GM23338 (cell line): Measurements from ENCODE around the gene KCNQ1OT1. TPM values are rescaled to one million over a fixed set of nuclear protein-coding genes. Genes with fewer than 3 reads are reported as not detected.

Experiments
- ATAC-seq: fragments of 200-7000 bp; cut with Tn5 transposase; 3 replicates; pipeline ENCODE4 v1.9.1; 2020
- DNase-seq: peaks from one replicate; pipeline ENCODE4 v3.0.0-alpha.2; 2015; ENCODE audit warnings: low spot score
- H2AFZ ChIP-seq: fragments of 200-600 bp; sonication (generic); 2 replicates; pipeline ENCODE4 v1.8.0; 2016; ENCODE audit warnings: antibody characterized with exemption, mild to moderate bottlenecking, moderate library complexity
- H3F3A ChIP-seq: fragments of 200-600 bp; sonication (generic); replicated peaks from 2 replicates; pipeline ENCODE4 v1.8.0; 2017; ENCODE audit warnings: antibody characterized with exemption, mixed run types, low read depth
- H3K27ac ChIP-seq: fragments of 200-600 bp; sonication (generic); 2 replicates; pipeline ENCODE4 v1.6.1; 2016; ENCODE audit warnings: low read depth
- H3K27me3 ChIP-seq: fragments of 200-600 bp; sonication (generic); 2 replicates; pipeline ENCODE4 v1.8.0; 2016; ENCODE audit warnings: mild to moderate bottlenecking, mixed run types, moderate library complexity; ENCODE audit not compliant: insufficient read depth
- H3K36me3 ChIP-seq: fragments of 200-600 bp; sonication (generic); 2 replicates; pipeline ENCODE4 v1.8.0; 2016; ENCODE audit warnings: mild to moderate bottlenecking; ENCODE audit not compliant: insufficient read depth
- H3K4me1 ChIP-seq: fragments of 200-600 bp; sonication (generic); 2 replicates; pipeline ENCODE4 v1.8.0; 2016; ENCODE audit warnings: mild to moderate bottlenecking, moderate library complexity; ENCODE audit not compliant: insufficient read depth
- H3K4me2 ChIP-seq: fragments of 200-600 bp; sonication (generic); 2 replicates; pipeline ENCODE4 v1.7.1; 2017; ENCODE audit warnings: mixed run types
- H3K4me3 ChIP-seq: fragments of 200-600 bp; sonication (generic); 2 replicates; pipeline ENCODE4 v1.6.1; 2016; ENCODE audit warnings: mixed run types
- H3K79me2 ChIP-seq: fragments of 200-600 bp; sonication (generic); replicated peaks from 2 replicates; pipeline ENCODE4 v1.8.0; 2017; ENCODE audit warnings: mild to moderate bottlenecking; ENCODE audit not compliant: insufficient read depth
- H3K9me2 ChIP-seq: fragments of 200-600 bp; sonication (generic); 2 replicates; pipeline ENCODE4 v1.8.0; 2017; ENCODE audit not compliant: insufficient read depth
- H4K20me1 ChIP-seq: fragments of 200-600 bp; sonication (generic); replicated peaks from 2 replicates; pipeline ENCODE4 v1.8.0; 2017; ENCODE audit warnings: mild to moderate bottlenecking; ENCODE audit not compliant: insufficient read depth
- H3K27ac Mint-ChIP-seq: 2 replicates; pipeline ENCODE4 v1.8.0; 2020; ENCODE audit warnings: inconsistent platforms, mild to moderate bottlenecking, moderate library complexity, mixed read lengths
- H3K27me3 Mint-ChIP-seq: 3 replicates; pipeline ENCODE4 v1.8.0; 2022; ENCODE audit warnings: low read depth, mild to moderate bottlenecking, moderate library complexity, mixed read lengths, inconsistent platforms; ENCODE audit not compliant: insufficient read depth, poor library complexity
- H3K36me3 Mint-ChIP-seq: 3 replicates; pipeline ENCODE4 v1.8.0; 2021; ENCODE audit warnings: low read depth, mild to moderate bottlenecking, inconsistent platforms, moderate library complexity, mixed read lengths
- H3K4me1 Mint-ChIP-seq: 3 replicates; pipeline ENCODE4 v1.8.0; 2020; ENCODE audit warnings: mild to moderate bottlenecking, inconsistent platforms, mixed read lengths
- H3K4me3 Mint-ChIP-seq: 3 replicates; pipeline ENCODE4 v1.8.0; 2021; ENCODE audit warnings: moderate library complexity, mild to moderate bottlenecking, inconsistent platforms, mixed read lengths
- H3K9me3 Mint-ChIP-seq: 3 replicates; pipeline ENCODE4 v1.8.0; 2020; ENCODE audit warnings: moderate library complexity, mild to moderate bottlenecking, inconsistent platforms, mixed read lengths
- CREB1 ChIP-seq: fragments of 250-450 bp; sonication (Bioruptor Pico); IDR thresholded peaks from 2 replicates; pipeline ENCODE4 v1.5.0; 2020; ENCODE audit warnings: low read depth, mild to moderate bottlenecking, moderate library complexity
- EZH2 ChIP-seq: fragments of 200-600 bp; sonication (generic); IDR thresholded peaks from one replicate; pipeline ENCODE4 v1.8.0; 2017; ENCODE audit warnings: antibody characterized with exemption, mild to moderate bottlenecking, low read depth; ENCODE audit not compliant: unreplicated experiment
- EZH2phosphoT487 ChIP-seq: fragments of 200-600 bp; sonication (generic); IDR thresholded peaks from one replicate; pipeline ENCODE4 v1.8.1; 2018; ENCODE audit warnings: antibody characterized with exemption; ENCODE audit not compliant: unreplicated experiment
- JUNB ChIP-seq: IDR thresholded peaks from one replicate; pipeline ENCODE4 v1.6.1; 2016; ENCODE audit warnings: antibody characterized with exemption; ENCODE audit not compliant: unreplicated experiment
- NANOG ChIP-seq: IDR thresholded peaks from 2 replicates; pipeline ENCODE4 v1.6.1; 2016; ENCODE audit warnings: antibody characterized with exemption, borderline replicate concordance
- POLR2AphosphoS5 ChIP-seq: IDR thresholded peaks from 2 replicates; pipeline ENCODE4 v1.6.1; 2016; ENCODE audit warnings: antibody characterized with exemption, low read depth
- STAT1 ChIP-seq: IDR thresholded peaks from one replicate; pipeline ENCODE4 v1.6.1; 2016; ENCODE audit warnings: antibody characterized with exemption; ENCODE audit not compliant: unreplicated experiment
- ZNF114 ChIP-seq: fragments of 250-450 bp; sonication (Bioruptor Pico); IDR thresholded peaks from 2 replicates; pipeline ENCODE4 v1.5.0; 2020; ENCODE audit warnings: mild to moderate bottlenecking, moderate library complexity
- ZNF331 ChIP-seq: fragments of 250-450 bp; sonication (Bioruptor Pico); IDR thresholded peaks from 2 replicates; pipeline ENCODE4 v1.5.0; 2020; ENCODE audit warnings: low read depth, mild to moderate bottlenecking, moderate library complexity
- polyA plus RNA-seq: library from polyadenylated mRNA; unstranded; fragments of >200 nt; fragmentation: Nextera tagmentation; extraction: Ambion mirVana; gene quantifications from 2 replicates; pipeline ENCODE4 v1.2.1, GENCODE V29; 2016
- total RNA-seq: library from RNA; depleted of rRNA; stranded (reverse); fragments of >200 nt; shearing (Covaris generic); gene quantifications from 2 replicates; pipeline ENCODE4 v1.2.3, GENCODE V29; 2014
- TF ChIP-seq, protein P1 (sequence below), 2 experiments: fragments of 200-600 bp in 1 of 2; sonication (generic) in 1 of 2; conservative IDR thresholded peaks; 2 replicates each; pipeline versions ENCODE4 v1.5.1 to v1.6.1; 2016 to 2017; ENCODE audit warnings: antibody characterized with exemption in 2 of 2, low read depth in 2 of 2, mild to moderate bottlenecking in 2 of 2, moderate library complexity in 1 of 2
- TF ChIP-seq, protein P2 (sequence below): IDR thresholded peaks from one replicate; pipeline ENCODE4 v1.6.1; 2018; ENCODE audit warnings: antibody characterized with exemption; ENCODE audit not compliant: unreplicated experiment
- TF ChIP-seq, protein P3 (sequence below): IDR thresholded peaks from 2 replicates; pipeline ENCODE4 v1.6.1; 2016; ENCODE audit warnings: antibody characterized with exemption
- TF ChIP-seq, protein P4 (sequence below): fragments of 250-450 bp; sonication (Bioruptor Pico); IDR thresholded peaks from 2 replicates; pipeline ENCODE4 v1.5.0; 2020; ENCODE audit warnings: mild to moderate bottlenecking, moderate library complexity

The KCNQ1OT1 gene
- total and polyA plus RNA-seq, 2 experiments from 2014 or later, result 1.5 to 4.2 TPM

DNA sequence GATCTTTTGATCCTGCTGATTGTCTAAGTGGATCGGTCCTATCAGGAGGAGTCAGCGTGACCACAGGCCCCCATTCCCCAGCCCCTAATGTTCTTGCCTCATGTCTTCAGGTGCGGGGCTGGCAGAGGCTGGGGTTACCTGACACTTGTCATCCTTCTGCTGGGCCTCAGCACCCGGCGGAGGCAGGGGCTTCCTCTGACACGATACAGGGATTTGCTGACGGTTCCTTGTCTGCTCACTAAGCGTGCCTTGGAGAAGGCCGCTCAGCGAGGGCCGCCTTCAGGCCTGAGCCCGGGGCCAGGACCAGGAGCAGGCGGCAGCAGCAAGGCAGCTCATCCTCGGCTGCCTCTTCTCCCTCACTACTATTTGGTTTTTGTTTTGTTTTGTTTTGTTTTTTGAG lies 45.7 kb upstream of the KCNQ1OT1 start:
- no peaks in the 10 kb centered on the region for H3K79me2 ChIP-seq

More for the DNA sequence above, 45.7 kb upstream of the KCNQ1OT1 start:
- Mint-ChIP-seq H3K36me3 (no peaks in the 10 kb centered on the region), H3K4me3 (no peak overlapping the region), H3K27me3 (peaks cover 41% of the 10 kb centered on the region), H3K9me3 (peaks cover 3% of the 10 kb centered on the region; the same call in 1 of the 3 replicates), H3K27ac (no peak overlapping the region), H3K4me1 (no peaks in the 10 kb centered on the region)
- no peak for DNase-seq
- Histone ChIP-seq H3K4me2 (no peak overlapping the region), H3K4me3 (no peak overlapping the region), H3K27me3 (peaks cover 17% of the 10 kb centered on the region), H3K9me2 (no peaks in the 10 kb centered on the region), H3K36me3 (no peaks in the 10 kb centered on the region), H3K4me1 (no peaks in the 10 kb centered on the region), H3F3A (no peaks in the 10 kb centered on the region), H3K27ac (no peak overlapping the region), H2AFZ (no peak overlapping the region), H4K20me1 (no peaks in the 10 kb centered on the region)
- no peak for ATAC-seq
- TF ChIP-seq, protein P1, sequence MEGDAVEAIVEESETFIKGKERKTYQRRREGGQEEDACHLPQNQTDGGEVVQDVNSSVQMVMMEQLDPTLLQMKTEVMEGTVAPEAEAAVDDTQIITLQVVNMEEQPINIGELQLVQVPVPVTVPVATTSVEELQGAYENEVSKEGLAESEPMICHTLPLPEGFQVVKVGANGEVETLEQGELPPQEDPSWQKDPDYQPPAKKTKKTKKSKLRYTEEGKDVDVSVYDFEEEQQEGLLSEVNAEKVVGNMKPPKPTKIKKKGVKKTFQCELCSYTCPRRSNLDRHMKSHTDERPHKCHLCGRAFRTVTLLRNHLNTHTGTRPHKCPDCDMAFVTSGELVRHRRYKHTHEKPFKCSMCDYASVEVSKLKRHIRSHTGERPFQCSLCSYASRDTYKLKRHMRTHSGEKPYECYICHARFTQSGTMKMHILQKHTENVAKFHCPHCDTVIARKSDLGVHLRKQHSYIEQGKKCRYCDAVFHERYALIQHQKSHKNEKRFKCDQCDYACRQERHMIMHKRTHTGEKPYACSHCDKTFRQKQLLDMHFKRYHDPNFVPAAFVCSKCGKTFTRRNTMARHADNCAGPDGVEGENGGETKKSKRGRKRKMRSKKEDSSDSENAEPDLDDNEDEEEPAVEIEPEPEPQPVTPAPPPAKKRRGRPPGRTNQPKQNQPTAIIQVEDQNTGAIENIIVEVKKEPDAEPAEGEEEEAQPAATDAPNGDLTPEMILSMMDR (conservative IDR thresholded peaks at IDR 0.05; ENCODE audit: low read depth in 2 of 2), result no peak
- no peak for TF ChIP-seq POLR2AphosphoS5
- no peak for TF ChIP-seq EZH2phosphoT487
- TF ChIP-seq JUNB, result no peak
- TF ChIP-seq, protein P2, sequence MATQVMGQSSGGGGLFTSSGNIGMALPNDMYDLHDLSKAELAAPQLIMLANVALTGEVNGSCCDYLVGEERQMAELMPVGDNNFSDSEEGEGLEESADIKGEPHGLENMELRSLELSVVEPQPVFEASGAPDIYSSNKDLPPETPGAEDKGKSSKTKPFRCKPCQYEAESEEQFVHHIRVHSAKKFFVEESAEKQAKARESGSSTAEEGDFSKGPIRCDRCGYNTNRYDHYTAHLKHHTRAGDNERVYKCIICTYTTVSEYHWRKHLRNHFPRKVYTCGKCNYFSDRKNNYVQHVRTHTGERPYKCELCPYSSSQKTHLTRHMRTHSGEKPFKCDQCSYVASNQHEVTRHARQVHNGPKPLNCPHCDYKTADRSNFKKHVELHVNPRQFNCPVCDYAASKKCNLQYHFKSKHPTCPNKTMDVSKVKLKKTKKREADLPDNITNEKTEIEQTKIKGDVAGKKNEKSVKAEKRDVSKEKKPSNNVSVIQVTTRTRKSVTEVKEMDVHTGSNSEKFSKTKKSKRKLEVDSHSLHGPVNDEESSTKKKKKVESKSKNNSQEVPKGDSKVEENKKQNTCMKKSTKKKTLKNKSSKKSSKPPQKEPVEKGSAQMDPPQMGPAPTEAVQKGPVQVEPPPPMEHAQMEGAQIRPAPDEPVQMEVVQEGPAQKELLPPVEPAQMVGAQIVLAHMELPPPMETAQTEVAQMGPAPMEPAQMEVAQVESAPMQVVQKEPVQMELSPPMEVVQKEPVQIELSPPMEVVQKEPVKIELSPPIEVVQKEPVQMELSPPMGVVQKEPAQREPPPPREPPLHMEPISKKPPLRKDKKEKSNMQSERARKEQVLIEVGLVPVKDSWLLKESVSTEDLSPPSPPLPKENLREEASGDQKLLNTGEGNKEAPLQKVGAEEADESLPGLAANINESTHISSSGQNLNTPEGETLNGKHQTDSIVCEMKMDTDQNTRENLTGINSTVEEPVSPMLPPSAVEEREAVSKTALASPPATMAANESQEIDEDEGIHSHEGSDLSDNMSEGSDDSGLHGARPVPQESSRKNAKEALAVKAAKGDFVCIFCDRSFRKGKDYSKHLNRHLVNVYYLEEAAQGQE, result no peak
- TF ChIP-seq STAT1, result no peak
- TF ChIP-seq ZNF331, result no peak
- TF ChIP-seq CREB1 (CRISPR knock-in tag), result no peak
- no peak for TF ChIP-seq EZH2
- TF ChIP-seq, protein P3, sequence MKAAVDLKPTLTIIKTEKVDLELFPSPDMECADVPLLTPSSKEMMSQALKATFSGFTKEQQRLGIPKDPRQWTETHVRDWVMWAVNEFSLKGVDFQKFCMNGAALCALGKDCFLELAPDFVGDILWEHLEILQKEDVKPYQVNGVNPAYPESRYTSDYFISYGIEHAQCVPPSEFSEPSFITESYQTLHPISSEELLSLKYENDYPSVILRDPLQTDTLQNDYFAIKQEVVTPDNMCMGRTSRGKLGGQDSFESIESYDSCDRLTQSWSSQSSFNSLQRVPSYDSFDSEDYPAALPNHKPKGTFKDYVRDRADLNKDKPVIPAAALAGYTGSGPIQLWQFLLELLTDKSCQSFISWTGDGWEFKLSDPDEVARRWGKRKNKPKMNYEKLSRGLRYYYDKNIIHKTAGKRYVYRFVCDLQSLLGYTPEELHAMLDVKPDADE, result no peak
- no peak for TF ChIP-seq ZNF114 (CRISPR knock-in tag)
- no peak for TF ChIP-seq NANOG
- TF ChIP-seq, protein P4, sequence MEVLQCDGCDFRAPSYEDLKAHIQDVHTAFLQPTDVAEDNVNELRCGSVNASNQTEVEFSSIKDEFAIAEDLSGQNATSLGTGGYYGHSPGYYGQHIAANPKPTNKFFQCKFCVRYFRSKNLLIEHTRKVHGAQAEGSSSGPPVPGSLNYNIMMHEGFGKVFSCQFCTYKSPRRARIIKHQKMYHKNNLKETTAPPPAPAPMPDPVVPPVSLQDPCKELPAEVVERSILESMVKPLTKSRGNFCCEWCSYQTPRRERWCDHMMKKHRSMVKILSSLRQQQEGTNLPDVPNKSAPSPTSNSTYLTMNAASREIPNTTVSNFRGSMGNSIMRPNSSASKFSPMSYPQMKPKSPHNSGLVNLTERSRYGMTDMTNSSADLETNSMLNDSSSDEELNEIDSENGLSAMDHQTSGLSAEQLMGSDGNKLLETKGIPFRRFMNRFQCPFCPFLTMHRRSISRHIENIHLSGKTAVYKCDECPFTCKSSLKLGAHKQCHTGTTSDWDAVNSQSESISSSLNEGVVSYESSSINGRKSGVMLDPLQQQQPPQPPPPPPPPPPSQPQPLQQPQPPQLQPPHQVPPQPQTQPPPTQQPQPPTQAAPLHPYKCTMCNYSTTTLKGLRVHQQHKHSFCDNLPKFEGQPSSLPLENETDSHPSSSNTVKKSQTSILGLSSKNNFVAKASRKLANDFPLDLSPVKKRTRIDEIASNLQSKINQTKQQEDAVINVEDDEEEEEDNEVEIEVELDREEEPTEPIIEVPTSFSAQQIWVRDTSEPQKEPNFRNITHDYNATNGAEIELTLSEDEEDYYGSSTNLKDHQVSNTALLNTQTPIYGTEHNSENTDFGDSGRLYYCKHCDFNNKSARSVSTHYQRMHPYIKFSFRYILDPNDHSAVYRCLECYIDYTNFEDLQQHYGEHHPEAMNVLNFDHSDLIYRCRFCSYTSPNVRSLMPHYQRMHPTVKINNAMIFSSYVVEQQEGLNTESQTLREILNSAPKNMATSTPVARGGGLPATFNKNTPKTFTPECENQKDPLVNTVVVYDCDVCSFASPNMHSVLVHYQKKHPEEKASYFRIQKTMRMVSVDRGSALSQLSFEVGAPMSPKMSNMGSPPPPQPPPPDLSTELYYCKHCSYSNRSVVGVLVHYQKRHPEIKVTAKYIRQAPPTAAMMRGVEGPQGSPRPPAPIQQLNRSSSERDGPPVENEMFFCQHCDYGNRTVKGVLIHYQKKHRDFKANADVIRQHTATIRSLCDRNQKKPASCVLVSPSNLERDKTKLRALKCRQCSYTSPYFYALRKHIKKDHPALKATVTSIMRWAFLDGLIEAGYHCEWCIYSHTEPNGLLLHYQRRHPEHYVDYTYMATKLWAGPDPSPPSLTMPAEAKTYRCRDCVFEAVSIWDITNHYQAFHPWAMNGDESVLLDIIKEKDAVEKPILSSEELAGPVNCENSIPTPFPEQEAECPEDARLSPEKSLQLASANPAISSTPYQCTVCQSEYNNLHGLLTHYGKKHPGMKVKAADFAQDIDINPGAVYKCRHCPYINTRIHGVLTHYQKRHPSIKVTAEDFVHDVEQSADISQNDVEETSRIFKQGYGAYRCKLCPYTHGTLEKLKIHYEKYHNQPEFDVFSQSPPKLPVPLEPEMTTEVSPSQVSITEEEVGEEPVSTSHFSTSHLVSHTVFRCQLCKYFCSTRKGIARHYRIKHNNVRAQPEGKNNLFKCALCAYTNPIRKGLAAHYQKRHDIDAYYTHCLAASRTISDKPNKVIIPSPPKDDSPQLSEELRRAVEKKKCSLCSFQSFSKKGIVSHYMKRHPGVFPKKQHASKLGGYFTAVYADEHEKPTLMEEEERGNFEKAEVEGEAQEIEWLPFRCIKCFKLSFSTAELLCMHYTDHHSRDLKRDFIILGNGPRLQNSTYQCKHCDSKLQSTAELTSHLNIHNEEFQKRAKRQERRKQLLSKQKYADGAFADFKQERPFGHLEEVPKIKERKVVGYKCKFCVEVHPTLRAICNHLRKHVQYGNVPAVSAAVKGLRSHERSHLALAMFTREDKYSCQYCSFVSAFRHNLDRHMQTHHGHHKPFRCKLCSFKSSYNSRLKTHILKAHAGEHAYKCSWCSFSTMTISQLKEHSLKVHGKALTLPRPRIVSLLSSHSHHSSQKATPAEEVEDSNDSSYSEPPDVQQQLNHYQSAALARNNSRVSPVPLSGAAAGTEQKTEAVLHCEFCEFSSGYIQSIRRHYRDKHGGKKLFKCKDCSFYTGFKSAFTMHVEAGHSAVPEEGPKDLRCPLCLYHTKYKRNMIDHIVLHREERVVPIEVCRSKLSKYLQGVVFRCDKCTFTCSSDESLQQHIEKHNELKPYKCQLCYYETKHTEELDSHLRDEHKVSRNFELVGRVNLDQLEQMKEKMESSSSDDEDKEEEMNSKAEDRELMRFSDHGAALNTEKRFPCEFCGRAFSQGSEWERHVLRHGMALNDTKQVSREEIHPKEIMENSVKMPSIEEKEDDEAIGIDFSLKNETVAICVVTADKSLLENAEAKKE (CRISPR knock-in tag), result no peak
